ENCODE measurements around the gene ADAMTS13.

- TF ChIP-seq, protein P1, sequence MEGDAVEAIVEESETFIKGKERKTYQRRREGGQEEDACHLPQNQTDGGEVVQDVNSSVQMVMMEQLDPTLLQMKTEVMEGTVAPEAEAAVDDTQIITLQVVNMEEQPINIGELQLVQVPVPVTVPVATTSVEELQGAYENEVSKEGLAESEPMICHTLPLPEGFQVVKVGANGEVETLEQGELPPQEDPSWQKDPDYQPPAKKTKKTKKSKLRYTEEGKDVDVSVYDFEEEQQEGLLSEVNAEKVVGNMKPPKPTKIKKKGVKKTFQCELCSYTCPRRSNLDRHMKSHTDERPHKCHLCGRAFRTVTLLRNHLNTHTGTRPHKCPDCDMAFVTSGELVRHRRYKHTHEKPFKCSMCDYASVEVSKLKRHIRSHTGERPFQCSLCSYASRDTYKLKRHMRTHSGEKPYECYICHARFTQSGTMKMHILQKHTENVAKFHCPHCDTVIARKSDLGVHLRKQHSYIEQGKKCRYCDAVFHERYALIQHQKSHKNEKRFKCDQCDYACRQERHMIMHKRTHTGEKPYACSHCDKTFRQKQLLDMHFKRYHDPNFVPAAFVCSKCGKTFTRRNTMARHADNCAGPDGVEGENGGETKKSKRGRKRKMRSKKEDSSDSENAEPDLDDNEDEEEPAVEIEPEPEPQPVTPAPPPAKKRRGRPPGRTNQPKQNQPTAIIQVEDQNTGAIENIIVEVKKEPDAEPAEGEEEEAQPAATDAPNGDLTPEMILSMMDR (IDR thresholded peaks at IDR 0.05), result no peak
- no peak for TF ChIP-seq POLR2A (IDR thresholded peaks at IDR 0.05)
Observed at GRCh38 chr9:133452562-133452961, 30.4 kb downstream of the ADAMTS13 start.
